Endothelial cell of hepatic sinusoid (primary cell): ENCODE data around the gene KIF26B.
"Not testable (repeated sequence)": the region's sequence is repeated elsewhere in the genome, so short reads cannot be mapped to it uniquely, and the experiment has no call there.

ENCODE experiments used
- in situ Hi-C: cut with HindIII; loops from 2 replicates; pipeline ENCODE4 v1.10.0; 2017; ENCODE audit warnings: low sequenced_read_pairs

Gene KIF26B

GRCh38 chr1:245656189-245656717 is 501.5 kb downstream of the KIF26B start:
- in situ Hi-C loops, result no loop called here

GRCh38 chr1:245657371-245657770 is 502.6 kb downstream of the KIF26B start:
- in situ Hi-C loops, result no loop called here

GRCh38 chr1:245663373-245663772 is 508.6 kb downstream of the KIF26B start:
- in situ Hi-C loops, result no loop called here

GRCh38 chr1:245663841-245664240 is 509.1 kb downstream of the KIF26B start:
- in situ Hi-C loops, result no loop called here

- in situ Hi-C loops, result no loop called here
Measured at GRCh38 chr1:245666412-245666811, 511.6 kb downstream of the KIF26B start.

GRCh38 chr1:245671349-245671748 is 516.6 kb downstream of the KIF26B start:
- in situ Hi-C loops, result no loop called here

GRCh38 chr1:245671966-245672767 is 517.4 kb downstream of the KIF26B start:
- in situ Hi-C loops, result no loop called here

GRCh38 chr1:245672836-245673656 is 518.3 kb downstream of the KIF26B start:
- in situ Hi-C loops, result not testable (repeated sequence)

- in situ Hi-C loops, result no loop called here
Measured at GRCh38 chr1:245673881-245674414, 519.2 kb downstream of the KIF26B start.

GRCh38 chr1:245677461-245678240 is 522.9 kb downstream of the KIF26B start:
- in situ Hi-C loops, result no loop called here

GRCh38 chr1:245678860-245679411 is 524.2 kb downstream of the KIF26B start:
- in situ Hi-C loops, result no loop called here

GRCh38 chr1:245679821-245680780 is 525.3 kb downstream of the KIF26B start:
- in situ Hi-C loops, result no loop called here

GRCh38 chr1:245682638-245683628 is 528.1 kb downstream of the KIF26B start:
- in situ Hi-C loops, result no loop called here

GRCh38 chr1:245683676-245684075 is 528.9 kb downstream of the KIF26B start:
- in situ Hi-C loops, result no loop called here

- in situ Hi-C loops, result no loop called here
Measured at GRCh38 chr1:245684166-245684565, 529.4 kb downstream of the KIF26B start.

- in situ Hi-C loops, result no loop called here
Measured at GRCh38 chr1:245684571-245684970, 529.8 kb downstream of the KIF26B start.

- in situ Hi-C loops, result no loop called here
Measured at GRCh38 chr1:245685111-245685810, 530.5 kb downstream of the KIF26B start.
